HepG2 (cell line): Measurements from ENCODE around the gene COPA. TPM values are rescaled to one million over a fixed set of nuclear protein-coding genes. Genes with fewer than 3 reads are reported as not detected.

Source experiments
- CREB1 ChIP-seq, 2 experiments: fragments of 450-650 bp in 1 of 2; IDR thresholded peaks; 2 replicates each; pipeline ENCODE4 v1.6.1; 2016 to 2017; ENCODE audit warnings: control low read depth in 1 of 2, mild to moderate bottlenecking in 1 of 2, missing compliant biosample characterization in 1 of 2, missing genetic modification characterization in 1 of 2
- EHMT2 ChIP-seq: fragments of 200-600 bp; sonication (generic); IDR thresholded peaks from 2 replicates; pipeline ENCODE4 v1.7.0; 2017; ENCODE audit warnings: antibody characterized with exemption, low read depth, low read length, borderline replicate concordance
- GLI4 ChIP-seq: sonication (generic); formaldehyde crosslinking; IDR thresholded peaks from 2 replicates; pipeline ENCODE4 v1.5.1; 2020; ENCODE audit warnings: missing genetic modification reagents, mild to moderate bottlenecking, moderate library complexity, borderline replicate concordance
- NR2F1 ChIP-seq, 2 experiments: fragments of 450-650 bp in 1 of 2; formaldehyde crosslinking in 1 of 2; IDR thresholded peaks; 2 replicates each; pipeline versions ENCODE4 v1.5.0 to v1.6.1; 2016 to 2020; ENCODE audit warnings: mild to moderate bottlenecking in 1 of 2, missing compliant biosample characterization in 1 of 2, missing genetic modification reagents in 1 of 2, moderate library complexity in 1 of 2
- ZHX2 ChIP-seq, 2 experiments: sonication (generic) in 1 of 2; formaldehyde crosslinking in 1 of 2; IDR thresholded peaks; 2 replicates each; pipeline versions ENCODE4 v1.6.1 to v1.9.0; 2014 to 2022; ENCODE audit warnings: antibody characterized with exemption in 1 of 2, borderline replicate concordance in 1 of 2, inconsistent platforms in 1 of 2, low read depth in 1 of 2, missing genetic modification reagents in 1 of 2
- polyA plus RNA-seq, 8 experiments: library from polyadenylated mRNA; depleted of rRNA in 3 of 8; stranded (reverse) in 7 of 8; unstranded in 1 of 8; fragments of >200 nt; fragmentation: Illumina TruSeq in 4 of 8; extraction: Trizol in 4 of 8; gene quantifications; 2 replicates each; pipeline versions ENCODE4 v1.2.1 to v1.2.3, GENCODE V29; 2011 to 2016; ENCODE audit warnings: low read depth in 4 of 8, missing spikeins in 1 of 8, mixed read lengths in 1 of 8; ENCODE audit not compliant: insufficient read depth in 1 of 8
- total RNA-seq, 5 experiments: library from RNA; depleted of rRNA; stranded (reverse); fragments of >200 nt; fragmentation: Illumina TruSeq; extraction: Trizol; gene quantifications; 2 replicates each; pipeline ENCODE4 v1.2.3, GENCODE V29; 2016; ENCODE audit warnings: low read depth in 1 of 5
- TF ChIP-seq, protein P1 (sequence below): sonication (generic); formaldehyde crosslinking; IDR thresholded peaks from 2 replicates; pipeline ENCODE4 v1.4.0; 2020; ENCODE audit warnings: missing genetic modification reagents, borderline replicate concordance
- TF ChIP-seq, protein P2 (sequence below): sonication (generic); formaldehyde crosslinking; IDR thresholded peaks from 2 replicates; pipeline ENCODE4 v1.5.1; 2020; ENCODE audit warnings: mild to moderate bottlenecking, missing genetic modification reagents, moderate library complexity

COPA gene
- total and polyA plus RNA-seq, 2 of the 13 experiments (the other 11 are each of a cell fraction or from before 2014, with no cell fraction given): 160 to 197 TPM

- TF ChIP-seq CREB1 (IDR thresholded peaks at IDR 0.05): no peak
- no peak for TF ChIP-seq CREB1 (CRISPR knock-in tag; IDR thresholded peaks at IDR 0.05)
- TF ChIP-seq, protein P1, sequence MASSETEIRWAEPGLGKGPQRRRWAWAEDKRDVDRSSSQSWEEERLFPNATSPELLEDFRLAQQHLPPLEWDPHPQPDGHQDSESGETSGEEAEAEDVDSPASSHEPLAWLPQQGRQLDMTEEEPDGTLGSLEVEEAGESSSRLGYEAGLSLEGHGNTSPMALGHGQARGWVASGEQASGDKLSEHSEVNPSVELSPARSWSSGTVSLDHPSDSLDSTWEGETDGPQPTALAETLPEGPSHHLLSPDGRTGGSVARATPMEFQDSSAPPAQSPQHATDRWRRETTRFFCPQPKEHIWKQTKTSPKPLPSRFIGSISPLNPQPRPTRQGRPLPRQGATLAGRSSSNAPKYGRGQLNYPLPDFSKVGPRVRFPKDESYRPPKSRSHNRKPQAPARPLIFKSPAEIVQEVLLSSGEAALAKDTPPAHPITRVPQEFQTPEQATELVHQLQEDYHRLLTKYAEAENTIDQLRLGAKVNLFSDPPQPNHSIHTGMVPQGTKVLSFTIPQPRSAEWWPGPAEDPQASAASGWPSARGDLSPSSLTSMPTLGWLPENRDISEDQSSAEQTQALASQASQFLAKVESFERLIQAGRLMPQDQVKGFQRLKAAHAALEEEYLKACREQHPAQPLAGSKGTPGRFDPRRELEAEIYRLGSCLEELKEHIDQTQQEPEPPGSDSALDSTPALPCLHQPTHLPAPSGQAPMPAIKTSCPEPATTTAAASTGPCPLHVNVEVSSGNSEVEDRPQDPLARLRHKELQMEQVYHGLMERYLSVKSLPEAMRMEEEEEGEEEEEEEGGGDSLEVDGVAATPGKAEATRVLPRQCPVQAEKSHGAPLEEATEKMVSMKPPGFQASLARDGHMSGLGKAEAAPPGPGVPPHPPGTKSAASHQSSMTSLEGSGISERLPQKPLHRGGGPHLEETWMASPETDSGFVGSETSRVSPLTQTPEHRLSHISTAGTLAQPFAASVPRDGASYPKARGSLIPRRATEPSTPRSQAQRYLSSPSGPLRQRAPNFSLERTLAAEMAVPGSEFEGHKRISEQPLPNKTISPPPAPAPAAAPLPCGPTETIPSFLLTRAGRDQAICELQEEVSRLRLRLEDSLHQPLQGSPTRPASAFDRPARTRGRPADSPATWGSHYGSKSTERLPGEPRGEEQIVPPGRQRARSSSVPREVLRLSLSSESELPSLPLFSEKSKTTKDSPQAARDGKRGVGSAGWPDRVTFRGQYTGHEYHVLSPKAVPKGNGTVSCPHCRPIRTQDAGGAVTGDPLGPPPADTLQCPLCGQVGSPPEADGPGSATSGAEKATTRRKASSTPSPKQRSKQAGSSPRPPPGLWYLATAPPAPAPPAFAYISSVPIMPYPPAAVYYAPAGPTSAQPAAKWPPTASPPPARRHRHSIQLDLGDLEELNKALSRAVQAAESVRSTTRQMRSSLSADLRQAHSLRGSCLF (CRISPR knock-in tag): no peak
- TF ChIP-seq, protein P2, sequence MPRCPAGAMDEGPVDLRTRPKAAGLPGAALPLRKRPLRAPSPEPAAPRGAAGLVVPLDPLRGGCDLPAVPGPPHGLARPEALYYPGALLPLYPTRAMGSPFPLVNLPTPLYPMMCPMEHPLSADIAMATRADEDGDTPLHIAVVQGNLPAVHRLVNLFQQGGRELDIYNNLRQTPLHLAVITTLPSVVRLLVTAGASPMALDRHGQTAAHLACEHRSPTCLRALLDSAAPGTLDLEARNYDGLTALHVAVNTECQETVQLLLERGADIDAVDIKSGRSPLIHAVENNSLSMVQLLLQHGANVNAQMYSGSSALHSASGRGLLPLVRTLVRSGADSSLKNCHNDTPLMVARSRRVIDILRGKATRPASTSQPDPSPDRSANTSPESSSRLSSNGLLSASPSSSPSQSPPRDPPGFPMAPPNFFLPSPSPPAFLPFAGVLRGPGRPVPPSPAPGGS (CRISPR knock-in tag): no peak
- TF ChIP-seq EHMT2: no peak
- TF ChIP-seq GLI4 (CRISPR knock-in tag): no peak
- no peak for TF ChIP-seq ZHX2 (IDR thresholded peaks at IDR 0.05; ENCODE audit: low read depth)
- TF ChIP-seq ZHX2 (CRISPR knock-in tag; IDR thresholded peaks at IDR 0.05; ENCODE audit: borderline replicate concordance): no peak
- no peak for TF ChIP-seq NR2F1 (CRISPR knock-in tag; IDR thresholded peaks at IDR 0.05)
Measured at GRCh38 chr1:160328184-160328583, 14.9 kb downstream of the COPA start (continued).
